ENCODE results near the gene CTSE.

CTSE gene

DNA sequence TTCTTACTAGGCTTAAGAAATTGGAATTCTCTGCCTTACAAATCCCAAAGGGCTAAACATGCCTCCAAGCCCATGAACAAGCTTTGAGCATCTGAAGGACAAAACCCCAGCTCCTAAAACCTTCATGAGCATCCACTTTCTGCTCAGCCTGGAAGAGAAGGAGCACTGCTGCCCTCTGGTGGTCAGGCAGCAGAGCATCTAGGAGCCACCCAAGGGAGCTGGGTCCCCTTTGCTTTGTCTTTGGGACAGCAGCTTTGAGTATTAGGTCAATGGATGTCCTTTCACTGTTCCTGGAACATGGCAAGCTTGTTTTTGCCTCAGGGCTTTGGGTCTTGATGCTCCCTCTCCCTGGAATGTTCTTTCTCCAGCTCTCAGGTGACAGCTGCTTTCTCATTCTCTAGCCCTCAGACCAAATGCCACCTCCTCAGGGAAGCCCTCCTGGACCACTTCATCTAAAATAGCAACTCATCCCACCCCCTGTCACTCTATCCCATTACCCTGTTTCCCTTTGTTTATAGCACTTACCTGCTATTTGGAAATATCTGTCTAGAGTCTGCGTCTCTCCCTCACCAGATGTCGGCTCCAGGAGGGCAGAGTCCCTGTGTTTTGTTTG, 46.2 kb downstream of the CTSE start:
- TF ChIP-seq ZNF274 (IDR thresholded peaks at IDR 0.05; ENCODE audit: low read depth, low read length): no peak
- no peak overlapping the region for H3K4me3 ChIP-seq (ENCODE audit: low read length)

DNA sequence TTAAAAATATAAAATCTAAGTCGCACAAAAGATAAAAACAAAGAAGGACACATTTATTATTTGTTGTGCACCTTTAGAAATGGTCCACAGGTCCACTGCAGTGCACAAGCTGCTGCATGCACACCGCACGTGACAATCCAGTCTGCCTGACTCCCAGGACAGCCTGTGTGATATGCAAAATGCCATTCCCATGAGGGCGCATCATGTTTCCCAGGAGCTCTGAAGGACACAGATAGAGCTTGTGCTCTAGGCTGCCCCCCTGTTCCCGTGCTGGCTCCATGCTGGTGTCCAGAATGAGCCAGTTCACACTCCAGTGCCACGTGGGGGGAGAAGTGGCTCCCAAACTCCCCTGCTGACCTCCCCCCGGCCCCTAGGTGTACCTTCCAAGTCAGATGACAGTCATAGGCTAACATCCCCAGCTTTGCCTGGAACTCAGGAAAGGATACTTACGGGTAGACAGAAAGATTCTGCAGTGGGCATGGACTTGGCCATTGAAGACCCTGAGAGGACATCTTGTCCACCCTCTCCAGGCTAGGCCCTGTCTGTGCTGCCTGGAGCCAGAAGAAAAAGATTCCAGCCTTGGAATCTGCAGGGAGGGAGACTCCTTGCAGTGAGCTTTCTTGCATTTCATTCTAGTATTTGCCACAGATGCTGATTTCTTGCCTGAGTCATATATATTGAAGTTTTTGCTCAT, 46.8 kb downstream of the CTSE start:
- TF ChIP-seq ZNF274 (IDR thresholded peaks at IDR 0.05; ENCODE audit: low read depth, low read length): no peak
- H3K4me3 ChIP-seq (ENCODE audit: low read length): no peak overlapping the region

GRCh38 chr1:205976036-205976435, 47.7 kb downstream of the CTSE start:
- H3K4me3 ChIP-seq (ENCODE audit: low read length): no peak overlapping the region
- TF ChIP-seq ZNF274 (IDR thresholded peaks at IDR 0.05; ENCODE audit: low read depth, low read length): no peak

DNA sequence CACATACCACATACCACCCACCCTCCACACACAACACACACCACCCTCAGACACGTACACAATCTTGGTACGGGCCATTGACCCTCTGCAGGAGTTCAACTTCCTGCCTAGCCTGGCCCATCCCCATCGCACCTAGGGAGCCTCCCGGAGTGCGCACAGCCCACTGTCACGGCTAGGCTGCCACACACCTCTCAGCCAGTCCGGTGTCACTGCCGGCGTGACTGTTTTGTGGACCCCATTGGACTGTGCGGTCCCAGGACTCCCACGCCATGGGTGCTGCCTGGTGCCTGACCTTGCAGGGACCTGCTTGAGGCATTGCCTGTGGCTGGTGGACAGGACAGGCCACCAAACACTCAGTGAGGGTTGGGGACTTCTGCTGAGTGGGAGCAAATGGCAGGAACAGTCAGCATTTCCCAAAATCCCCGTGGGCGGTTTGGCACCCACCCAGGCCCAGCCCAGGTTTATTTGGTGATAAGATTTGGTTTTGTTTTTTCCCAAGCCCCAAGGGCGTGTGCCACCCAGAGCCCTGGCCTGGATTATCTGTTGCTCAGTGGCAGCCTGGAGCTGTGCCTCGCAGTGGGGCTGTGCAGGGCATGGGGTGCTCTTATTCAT, 48.2 kb downstream of the CTSE start:
- TF ChIP-seq ZNF274 (IDR thresholded peaks at IDR 0.05; ENCODE audit: low read depth, low read length): no peak
- no peak overlapping the region for H3K4me3 ChIP-seq (ENCODE audit: low read length)

DNA sequence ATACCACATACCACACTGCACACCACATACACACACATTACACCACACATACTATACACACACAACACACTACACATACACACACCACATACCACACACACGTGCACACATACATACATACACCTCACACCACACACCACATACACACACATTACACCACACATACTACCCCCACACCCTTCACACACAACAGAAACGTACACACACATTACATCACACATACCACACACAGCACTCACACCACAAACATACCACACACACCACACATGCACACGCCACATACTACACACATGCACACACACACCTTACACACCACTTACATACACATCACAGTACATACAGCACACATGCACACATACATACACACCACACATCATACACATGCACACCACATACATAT, 49.0 kb downstream of the CTSE start:
- H3K4me3 ChIP-seq (ENCODE audit: low read length): no peak overlapping the region
- TF ChIP-seq ZNF274 (IDR thresholded peaks at IDR 0.05; ENCODE audit: low read depth, low read length): no peak

DNA sequence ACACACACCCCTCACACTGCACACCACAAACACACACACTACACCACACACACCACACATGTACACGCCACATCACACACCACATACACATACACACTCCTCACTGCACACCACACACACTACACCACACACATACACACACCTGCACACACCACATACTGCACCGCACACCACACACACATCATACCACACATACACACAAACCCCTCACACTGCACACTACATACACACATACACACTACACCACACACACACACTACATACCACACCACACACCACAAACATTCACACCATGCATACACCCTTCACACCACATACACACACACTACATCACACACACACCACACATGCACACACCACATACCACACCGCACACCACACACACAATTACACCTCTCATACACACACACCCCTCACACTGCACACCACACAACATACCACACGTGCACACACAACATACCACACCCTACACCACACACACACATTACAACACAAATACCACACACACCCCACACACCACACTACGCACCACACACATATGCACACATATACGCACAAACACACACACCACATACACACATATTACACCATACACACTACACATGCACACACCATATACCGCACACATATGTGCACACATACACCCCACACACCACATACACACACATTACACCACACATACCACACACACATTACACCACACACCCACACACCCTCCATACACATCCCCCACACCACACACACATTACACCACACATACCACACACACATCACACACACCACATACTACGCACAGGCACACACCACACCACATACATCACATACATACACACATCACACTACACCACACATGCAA, 50.1 kb downstream of the CTSE start:
- TF ChIP-seq ZNF274 (IDR thresholded peaks at IDR 0.05; ENCODE audit: low read depth, low read length): no peak
- no peak overlapping the region for H3K4me3 ChIP-seq (ENCODE audit: low read length)

- TF ChIP-seq ZNF274 (IDR thresholded peaks at IDR 0.05; ENCODE audit: low read depth, low read length): no peak
- H3K4me3 ChIP-seq (ENCODE audit: low read length): no peak overlapping the region
Observed at GRCh38 chr1:205972491-205973168, 51.1 kb downstream of the CTSE start.

GRCh38 chr1:205972081-205972480, 51.6 kb downstream of the CTSE start:
- no peak overlapping the region for H3K4me3 ChIP-seq (ENCODE audit: low read length)
- TF ChIP-seq ZNF274 (IDR thresholded peaks at IDR 0.05; ENCODE audit: low read depth, low read length): no peak

- H3K4me3 ChIP-seq (ENCODE audit: low read length): no peak overlapping the region
- TF ChIP-seq ZNF274 (IDR thresholded peaks at IDR 0.05; ENCODE audit: low read depth, low read length): no peak
Observed at GRCh38 chr1:205971082-205971481, 52.6 kb downstream of the CTSE start.

GRCh38 chr1:205970486-205970885, 53.2 kb downstream of the CTSE start:
- TF ChIP-seq ZNF274 (IDR thresholded peaks at IDR 0.05; ENCODE audit: low read depth, low read length): no peak
- no peak overlapping the region for H3K4me3 ChIP-seq (ENCODE audit: low read length)

DNA sequence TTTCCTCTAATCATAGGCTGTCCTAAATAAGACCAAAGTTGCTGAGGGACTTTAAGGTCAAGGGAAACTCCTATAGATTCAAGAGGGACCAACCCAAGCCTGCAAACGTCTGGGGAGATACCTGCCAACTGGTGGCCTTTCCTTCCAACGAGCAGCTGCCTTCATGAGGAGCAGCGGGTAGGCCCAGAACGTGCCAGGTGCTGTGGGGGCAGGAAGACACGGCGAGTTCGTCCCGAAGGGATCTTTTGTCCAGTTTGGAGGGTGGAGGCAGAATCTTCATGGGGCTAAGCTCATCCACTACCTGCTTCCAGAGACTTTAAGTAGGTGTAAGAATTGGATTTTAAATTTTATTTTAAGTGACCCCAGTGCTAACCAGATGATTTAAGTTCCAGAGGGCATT, 54.5 kb downstream of the CTSE start:
- TF ChIP-seq ZNF274 (IDR thresholded peaks at IDR 0.05; ENCODE audit: low read depth, low read length): no peak
- no peak overlapping the region for H3K4me3 ChIP-seq (ENCODE audit: low read length)

- H3K4me3 ChIP-seq (ENCODE audit: low read length): no peak overlapping the region
- TF ChIP-seq ZNF274 (IDR thresholded peaks at IDR 0.05; ENCODE audit: low read depth, low read length): no peak
Observed at GRCh38 chr1:205967554-205968335, 56.0 kb downstream of the CTSE start.

Data from GM08714 (cell line).